WERI-Rb-1 (cell line): Measurements from ENCODE around the gene NOP58.
"Not testable (repeated sequence)": the region's sequence is repeated elsewhere in the genome, so short reads cannot be mapped to it uniquely, and the experiment has no call there.

Source experiments
- DNase-seq: peaks from one replicate; pipeline ENCODE4 v3.0.0-alpha.2; 2020
- H3K27ac ChIP-seq: fragments of 250-450 bp; sonication (Bioruptor Pico); 2 replicates; pipeline ENCODE4 v1.5.1; 2020; ENCODE audit warnings: mild to moderate bottlenecking, moderate library complexity
- H3K27me3 ChIP-seq: fragments of 250-450 bp; sonication (Bioruptor Pico); 2 replicates; pipeline ENCODE4 v1.5.1; 2021; ENCODE audit warnings: mild to moderate bottlenecking, low read depth, moderate library complexity; ENCODE audit not compliant: insufficient read depth, severe bottlenecking
- H3K36me3 ChIP-seq: fragments of 250-450 bp; sonication (Bioruptor Pico); 2 replicates; pipeline ENCODE4 v1.5.1; 2020; ENCODE audit warnings: mild to moderate bottlenecking, moderate library complexity
- H3K4me3 ChIP-seq: 2 replicates; pipeline ENCODE4 v1.5.1; 2011; ENCODE audit warnings: low read depth, mild to moderate bottlenecking, control low read depth, low read length
- H3K9me3 ChIP-seq: fragments of 250-450 bp; sonication (Bioruptor Pico); 2 replicates; pipeline ENCODE4 v1.5.1; 2021; ENCODE audit warnings: mild to moderate bottlenecking, moderate library complexity; ENCODE audit not compliant: severe bottlenecking
- CTCF ChIP-seq: IDR thresholded peaks from 2 replicates; pipeline ENCODE4 v1.5.1; 2011; ENCODE audit warnings: low read depth, mild to moderate bottlenecking, control low read depth, inconsistent platforms, low read length

NOP58 gene

GRCh38 chr2:202317080-202317857 is 51.7 kb downstream of the NOP58 start:
- Histone ChIP-seq H3K27ac (no peak overlapping the region), H3K27me3 (no peaks in the 10 kb centered on the region), H3K4me3 (no peak overlapping the region), H3K9me3 (no peaks in the 10 kb centered on the region), H3K36me3 (no peaks in the 10 kb centered on the region; the same call in 1 of the 2 replicates)
- TF ChIP-seq CTCF: no peak
- DNase-seq: no peak

GRCh38 chr2:202320362-202320761 is 54.8 kb downstream of the NOP58 start:
- not testable (repeated sequence) for DNase-seq, H3K27me3 ChIP-seq, H3K27ac ChIP-seq, H3K36me3 ChIP-seq, H3K4me3 ChIP-seq, H3K9me3 ChIP-seq

DNA sequence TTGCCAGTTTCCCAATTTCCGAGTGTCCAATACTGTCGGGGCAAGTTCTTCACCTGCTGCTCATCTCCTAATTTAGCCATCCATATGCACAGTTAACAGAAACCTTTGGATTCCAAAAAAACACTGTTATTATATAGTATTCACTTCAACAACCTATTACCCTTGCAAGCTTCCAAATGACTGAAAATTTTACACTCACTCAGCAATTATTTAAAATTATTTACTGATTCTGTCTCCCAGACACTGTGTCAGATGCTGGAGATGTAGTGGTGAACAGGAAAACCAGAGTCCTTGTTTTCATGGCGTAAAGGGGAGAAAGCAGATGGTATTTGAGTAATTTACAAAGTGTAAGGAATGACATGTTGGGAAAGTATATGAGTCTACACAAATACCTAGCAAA is 56.9 kb downstream of the NOP58 start:
- Histone ChIP-seq H3K9me3 (no peaks in the 10 kb centered on the region), H3K36me3 (no peaks in the 10 kb centered on the region), H3K27ac (no peak overlapping the region), H3K4me3 (no peak overlapping the region), H3K27me3 (no peaks in the 10 kb centered on the region)
- DNase-seq: no peak
- no peak for TF ChIP-seq CTCF

- no peak overlapping the region for H3K27ac ChIP-seq
- H3K36me3 ChIP-seq: no peaks in the 10 kb centered on the region
- TF ChIP-seq CTCF: no peak
- no peaks in the 10 kb centered on the region for H3K27me3 ChIP-seq
- no peak overlapping the region for H3K4me3 ChIP-seq
- no peak for DNase-seq
- no peaks in the 10 kb centered on the region for H3K9me3 ChIP-seq
Measured at GRCh38 chr2:202327858-202328257, 62.3 kb downstream of the NOP58 start.

DNA sequence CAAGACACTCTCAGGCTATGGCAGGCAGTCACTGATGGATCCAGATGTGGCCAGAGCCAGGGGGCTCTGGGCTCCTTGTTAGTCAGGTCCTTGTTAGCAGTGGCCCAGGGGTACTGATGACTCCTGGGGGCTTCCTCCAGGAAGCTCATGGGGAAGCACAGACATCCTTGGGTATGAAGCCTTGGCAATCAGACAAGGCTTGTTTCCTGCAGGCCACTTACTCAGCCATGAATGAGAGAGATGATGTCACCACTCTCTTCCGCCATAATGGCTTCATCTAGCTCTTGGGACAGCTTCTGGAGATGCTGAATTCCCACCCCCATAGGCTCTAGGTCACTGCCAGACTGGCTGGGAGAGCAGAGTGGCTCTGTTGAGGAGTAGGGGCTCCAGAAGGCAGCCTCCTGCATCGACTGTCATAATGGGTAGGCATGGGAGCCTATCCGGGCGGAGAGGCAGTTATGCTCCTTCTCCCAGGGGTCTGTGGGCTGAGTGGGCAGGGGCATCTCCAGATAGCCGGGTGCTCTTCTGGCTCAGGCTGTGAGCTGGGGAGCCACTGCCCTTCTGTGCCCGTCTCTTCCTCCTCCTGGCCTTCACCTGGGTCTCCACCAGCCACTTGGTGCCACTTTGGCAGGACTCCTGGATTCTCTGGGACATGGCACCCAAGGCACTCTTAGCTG is 70.4 kb downstream of the NOP58 start:
- H3K4me3 ChIP-seq: no peak overlapping the region
- H3K27me3 ChIP-seq: no peaks in the 10 kb centered on the region
- no peaks in the 10 kb centered on the region for H3K36me3 ChIP-seq
- no peak for TF ChIP-seq CTCF
- no peaks in the 10 kb centered on the region for H3K9me3 ChIP-seq
- DNase-seq: no peak
- no peak overlapping the region for H3K27ac ChIP-seq

DNA sequence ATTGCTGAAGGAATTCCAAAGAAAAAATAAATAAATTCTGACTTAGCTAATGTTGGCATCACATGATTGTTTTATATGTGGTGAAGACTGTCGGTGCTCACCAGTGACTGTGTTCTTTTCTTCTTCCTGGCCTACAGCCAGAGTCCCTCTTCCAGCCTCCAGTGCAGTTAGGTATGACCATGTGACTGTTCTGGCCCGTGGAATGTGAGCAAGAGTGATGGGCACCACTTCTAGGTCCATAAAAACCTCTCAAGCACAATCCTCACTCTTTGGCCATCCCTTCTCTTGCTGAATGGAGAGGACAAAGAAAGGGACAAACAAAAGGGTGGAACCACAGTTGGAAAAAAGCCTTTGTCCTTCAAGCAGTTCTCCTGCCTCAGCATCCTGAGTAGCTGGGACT is 71.6 kb downstream of the NOP58 start:
- no peaks in the 10 kb centered on the region for H3K27me3 ChIP-seq
- no peak overlapping the region for H3K27ac ChIP-seq
- DNase-seq: no peak
- H3K36me3 ChIP-seq: no peaks in the 10 kb centered on the region
- no peak overlapping the region for H3K4me3 ChIP-seq
- no peaks in the 10 kb centered on the region for H3K9me3 ChIP-seq
- TF ChIP-seq CTCF: no peak
